Glutamatergic neuron (in vitro differentiated cells): ENCODE measurements around the gene RPS2. TPM values are rescaled to one million over a fixed set of nuclear protein-coding genes. Genes with fewer than 3 reads are reported as not detected.

Source experiments
- DNase-seq: peaks from one replicate; pipeline ENCODE4 v3.0.0; 2022
- H3K27ac Mint-ChIP-seq: one replicate; pipeline ENCODE4 v1.8.0; 2020; ENCODE audit warnings: mild to moderate bottlenecking, mixed read lengths, inconsistent platforms; ENCODE audit not compliant: unreplicated experiment
- H3K27me3 Mint-ChIP-seq: one replicate; pipeline ENCODE4 v1.8.0; 2020; ENCODE audit warnings: mild to moderate bottlenecking, moderate library complexity, mixed read lengths, inconsistent platforms; ENCODE audit not compliant: unreplicated experiment
- H3K36me3 Mint-ChIP-seq: one replicate; pipeline ENCODE4 v1.8.0; 2020; ENCODE audit warnings: mild to moderate bottlenecking, mixed read lengths, inconsistent platforms; ENCODE audit not compliant: unreplicated experiment
- H3K4me1 Mint-ChIP-seq: one replicate; pipeline ENCODE4 v1.8.0; 2020; ENCODE audit warnings: mild to moderate bottlenecking, low read depth, mixed read lengths, inconsistent platforms; ENCODE audit not compliant: unreplicated experiment
- H3K4me3 Mint-ChIP-seq: one replicate; pipeline ENCODE4 v1.8.0; 2020; ENCODE audit warnings: mild to moderate bottlenecking, mixed read lengths, inconsistent platforms; ENCODE audit not compliant: unreplicated experiment
- H3K9me3 Mint-ChIP-seq: one replicate; pipeline ENCODE4 v1.8.0; 2020; ENCODE audit warnings: mild to moderate bottlenecking, moderate library complexity, mixed read lengths, inconsistent platforms; ENCODE audit not compliant: unreplicated experiment
- CTCF ChIP-seq: fragments of 200-600 bp; sonication (generic); IDR thresholded peaks from one replicate; pipeline ENCODE4 v1.5.0; 2021; ENCODE audit not compliant: partially characterized antibody, unreplicated experiment
- total RNA-seq: library from RNA; stranded (reverse); fragmentation: NEBNext Ultra II Directional; extraction: Animal tissue kit (Norgen Biotek cat#: 25700); gene quantifications from one replicate; pipeline ENCODE4 v1.2.1, GENCODE V29; 2021; ENCODE audit not compliant: unreplicated experiment

RPS2 gene
- total RNA-seq, 1 donor from 2014 or later: 1,772 TPM

- Mint-ChIP-seq H3K4me3 (no peak overlapping the region), H3K27me3 (peaks cover 6% of the 10 kb centered on the region), H3K4me1 (no peaks in the 10 kb centered on the region), H3K27ac (no peak overlapping the region), H3K36me3 (no peaks in the 10 kb centered on the region), H3K9me3 (peaks cover 9% of the 10 kb centered on the region)
- DNase-seq: no peak
- no peak for TF ChIP-seq CTCF
Observed at GRCh38 chr16:1998852-1999801, 34.5 kb upstream of the RPS2 start.

GRCh38 chr16:1998360-1998835, 33.8 kb upstream of the RPS2 start:
- no peak for DNase-seq
- no peaks in the 10 kb centered on the region for H3K4me1 Mint-ChIP-seq
- TF ChIP-seq CTCF: no peak
- H3K36me3 Mint-ChIP-seq: no peaks in the 10 kb centered on the region
- H3K27me3 Mint-ChIP-seq: peaks cover 7% of the 10 kb centered on the region
- peaks cover 13% of the 10 kb centered on the region for H3K9me3 Mint-ChIP-seq
- no peak overlapping the region for H3K27ac Mint-ChIP-seq
- H3K4me3 Mint-ChIP-seq: no peak overlapping the region

GRCh38 chr16:1997494-1998359, 33.1 kb upstream of the RPS2 start:
- no peak overlapping the region for H3K27ac Mint-ChIP-seq
- H3K27me3 Mint-ChIP-seq: peaks cover 7% of the 10 kb centered on the region
- H3K4me3 Mint-ChIP-seq: no peak overlapping the region
- no peak for TF ChIP-seq CTCF
- H3K36me3 Mint-ChIP-seq: no peaks in the 10 kb centered on the region
- H3K4me1 Mint-ChIP-seq: no peaks in the 10 kb centered on the region
- DNase-seq: no peak
- H3K9me3 Mint-ChIP-seq: peaks cover 13% of the 10 kb centered on the region

- Mint-ChIP-seq H3K9me3 (peaks cover 12% of the 10 kb centered on the region), H3K4me1 (peaks cover 2% of the 10 kb centered on the region), H3K27ac (no peak overlapping the region), H3K4me3 (no peak overlapping the region), H3K36me3 (no peaks in the 10 kb centered on the region), H3K27me3 (peaks cover 13% of the 10 kb centered on the region)
- DNase-seq: no peak
- TF ChIP-seq CTCF: no peak
Observed at GRCh38 chr16:1993731-1994131, 29.1 kb upstream of the RPS2 start.
